IMR-90 (cell line): ENCODE results near the gene MEGF10. TPM values are rescaled to one million over a fixed set of nuclear protein-coding genes. Genes with fewer than 3 reads are reported as not detected.

Experiments used
- ATAC-seq: fragments of 200-7000 bp; cut with Tn5 transposase; 2 replicates; pipeline ENCODE4 v1.9.1; 2020; ENCODE audit warnings: low read depth, mild to moderate bottlenecking, moderate library complexity
- BruUV-seq: library from RNA; stranded (reverse); fragments of 400-500 nt; replicated peaks from 2 replicates; lab custom pipeline; 2021; lab: Mats Ljungman, UMichigan
- CTCF ChIA-PET: fragments of 300-600 bp; formaldehyde crosslinking; extraction: SDS; loops from one replicate; lab custom pipeline; 2021; ENCODE audit warnings: antibody characterized with exemption; lab: Yijun Ruan, JAX
- POLR2A ChIA-PET: fragments of 300-600 bp; sonication (Branson Sonifier 250); formaldehyde crosslinking; loops from one replicate; lab custom pipeline; 2022; ENCODE audit warnings: antibody characterized with exemption; ENCODE audit not compliant: unreplicated experiment; lab: Charles Lee
- DNase-seq: peaks from one replicate; pipeline ENCODE4 v3.0.0; 2013
- H2AFZ ChIP-seq: replicated peaks from 2 replicates; pipeline ENCODE3; 2013; ENCODE audit warnings: low read length, mild to moderate bottlenecking; ENCODE audit not compliant: poor library complexity
- H2AK5ac ChIP-seq: 2 replicates; pipeline ENCODE4 v1.6.1; 2013; ENCODE audit warnings: low read depth, low read length, inconsistent platforms
- H2AK9ac ChIP-seq: replicated peaks from 2 replicates; pipeline ENCODE3; 2013; ENCODE audit warnings: mild to moderate bottlenecking, low read depth, low read length, moderate library complexity; ENCODE audit not compliant: poor library complexity
- H2BK120ac ChIP-seq: 2 replicates; pipeline ENCODE4 v1.6.1; 2013; ENCODE audit warnings: low read depth, low read length, inconsistent platforms
- H2BK15ac ChIP-seq: 3 replicates; pipeline ENCODE4 v1.6.1; 2013; ENCODE audit warnings: low read depth, low read length, inconsistent platforms
- H2BK20ac ChIP-seq: 2 replicates; pipeline ENCODE4 v1.6.1; 2013; ENCODE audit warnings: low read depth, mild to moderate bottlenecking, inconsistent platforms, low read length, moderate library complexity
- H2BK5ac ChIP-seq: 2 replicates; pipeline ENCODE4 v1.6.1; 2013; ENCODE audit warnings: mild to moderate bottlenecking, low read depth, low read length, inconsistent platforms; ENCODE audit not compliant: poor library complexity, severe bottlenecking
- H3K14ac ChIP-seq: replicated peaks from 2 replicates; pipeline ENCODE4 v1.6.1; 2013; ENCODE audit warnings: low read depth, low read length, inconsistent platforms
- H3K18ac ChIP-seq: 2 replicates; pipeline ENCODE4 v1.6.1; 2013; ENCODE audit warnings: low read depth, low read length, control low read depth
- H3K23ac ChIP-seq: 2 replicates; pipeline ENCODE4 v1.6.1; 2013; ENCODE audit warnings: low read depth, low read length, inconsistent platforms
- H3K27ac ChIP-seq: 2 replicates; pipeline ENCODE4 v1.5.1; 2013; ENCODE audit warnings: mild to moderate bottlenecking, control low read depth, low read length; ENCODE audit not compliant: insufficient read depth
- H3K27me3 ChIP-seq: 2 replicates; pipeline ENCODE4 v1.6.1; 2013; ENCODE audit warnings: low read length; ENCODE audit not compliant: control insufficient read depth, insufficient read depth
- H3K36me3 ChIP-seq: 2 replicates; pipeline ENCODE4 v1.6.1; 2013; ENCODE audit warnings: low read length, mixed read lengths; ENCODE audit not compliant: control insufficient read depth, insufficient read depth
- H3K4ac ChIP-seq: 2 replicates; pipeline ENCODE4 v1.6.1; 2013; ENCODE audit warnings: low read depth, low read length, inconsistent platforms
- H3K4me1 ChIP-seq: 2 replicates; pipeline ENCODE4 v1.6.1; 2013; ENCODE audit warnings: low read length, mixed read lengths; ENCODE audit not compliant: control insufficient read depth, insufficient read depth
- H3K4me2 ChIP-seq: 2 replicates; pipeline ENCODE4 v1.6.1; 2013; ENCODE audit warnings: low read depth, mild to moderate bottlenecking, control low read depth, low read length, moderate library complexity
- H3K4me3 ChIP-seq: 2 replicates; pipeline ENCODE4 v1.5.1; 2013; ENCODE audit warnings: low read depth, mild to moderate bottlenecking, control low read depth, low read length, moderate library complexity; ENCODE audit not compliant: insufficient read depth
- H3K56ac ChIP-seq: 2 replicates; pipeline ENCODE4 v1.6.1; 2013; ENCODE audit warnings: low read length, inconsistent platforms; ENCODE audit not compliant: insufficient read depth; ENCODE audit errors: extremely low read depth
- H3K79me1 ChIP-seq, 2 experiments: 2 replicates each; pipeline ENCODE4 v1.6.1; 2013; ENCODE audit warnings: low read length in 2 of 2, inconsistent platforms in 1 of 2, low read depth in 1 of 2
- H3K9ac ChIP-seq: 2 replicates; pipeline ENCODE4 v1.6.1; 2013; ENCODE audit warnings: low read depth, low read length, control low read depth
- H3K9me1 ChIP-seq: 2 replicates; pipeline ENCODE4 v1.6.1; 2013; ENCODE audit warnings: low read length, inconsistent platforms; ENCODE audit not compliant: insufficient read depth
- H3K9me3 ChIP-seq: 2 replicates; pipeline ENCODE4 v1.6.1; 2013; ENCODE audit warnings: low read length; ENCODE audit not compliant: control insufficient read depth, insufficient read depth
- H4K20me1 ChIP-seq: 2 replicates; pipeline ENCODE4 v1.6.1; 2013; ENCODE audit warnings: low read length, inconsistent platforms; ENCODE audit not compliant: insufficient read depth
- H4K5ac ChIP-seq: 2 replicates; pipeline ENCODE4 v1.6.1; 2013; ENCODE audit warnings: mild to moderate bottlenecking, low read depth, low read length, control low read depth
- H4K8ac ChIP-seq, 2 experiments: 2 replicates each; pipeline ENCODE4 v1.6.1; 2013; ENCODE audit warnings: low read depth in 2 of 2, low read length in 2 of 2, control low read depth in 1 of 2, inconsistent platforms in 1 of 2
- H4K91ac ChIP-seq: 2 replicates; pipeline ENCODE4 v1.6.1; 2013; ENCODE audit warnings: low read depth, low read length, inconsistent platforms; ENCODE audit not compliant: insufficient read depth
- BHLHE40 ChIP-seq: fragments of 150-350 bp; IDR thresholded peaks from 2 replicates; pipeline ENCODE4 v1.6.1; 2016; ENCODE audit warnings: mild to moderate bottlenecking, low read depth, low read length
- CEBPB ChIP-seq: IDR thresholded peaks from 2 replicates; pipeline ENCODE4 v1.6.1; 2012; ENCODE audit warnings: low read depth, low read length, improper control_type of control experiment
- CHD1 ChIP-seq: IDR thresholded peaks from 2 replicates; pipeline ENCODE4 v1.6.1; 2012; ENCODE audit warnings: low read depth, low read length, improper control_type of control experiment
- RAD21 ChIP-seq: IDR thresholded peaks from 2 replicates; pipeline ENCODE4 v1.6.1; 2012; ENCODE audit warnings: low read length, improper control_type of control experiment
- SMC3 ChIP-seq: fragments of 150-350 bp; IDR thresholded peaks from 2 replicates; pipeline ENCODE4 v1.6.1; 2016; ENCODE audit warnings: low read depth, mild to moderate bottlenecking, antibody characterized with exemption, low read length, moderate library complexity
- USF2 ChIP-seq: fragments of 150-350 bp; IDR thresholded peaks from 2 replicates; pipeline ENCODE4 v1.6.1; 2017; ENCODE audit warnings: mild to moderate bottlenecking, antibody characterized with exemption, low read length, low read depth
- WGBS, 2 experiments: methylation state at CpG; one replicate each; pipeline versions ENCODE4 v1.1.5 to v1.1.7; 2013; ENCODE audit warnings: missing lambda C conversion rate in 2 of 2; ENCODE audit not compliant: insufficient read length in 1 of 2; ENCODE audit errors: extremely low coverage in 2 of 2; 5-methylcytosine and 5-hydroxymethylcytosine counted together
- dilution Hi-C: fragments of 300-500 bp; cut with HindIII; formaldehyde crosslinking; loops from one replicate; pipeline ENCODE4 v1.14.3; 2018; ENCODE audit warnings: low sequenced_read_pairs; ENCODE audit not compliant: unreplicated experiment
- in situ Hi-C: fragments of 300-500 bp; cut with MboI; formaldehyde crosslinking; loops from 3 replicates; pipeline ENCODE4 v1.14.3; 2019; ENCODE audit warnings: low sequenced_read_pairs, inconsistent platforms, mixed read lengths
- intact Hi-C: fragments of 100-400 bp; cut with micrococcal nuclease; formaldehyde crosslinking; loops from 2 replicates; pipeline ENCODE4 v1.10.0; 2022
- polyA plus RNA-seq, 3 experiments: library from polyadenylated mRNA; depleted of rRNA; stranded (reverse); fragments of >200 nt; gene quantifications; 2 replicates each; pipeline ENCODE4 v1.2.3, GENCODE V29; 2012; ENCODE audit warnings: low replicate concordance in 1 of 3
- total RNA-seq: library from RNA; depleted of rRNA; stranded (reverse); fragments of >200 nt; gene quantifications from 2 replicates; pipeline ENCODE4 v1.2.3, GENCODE V29; 2012

Gene MEGF10
- total and polyA plus RNA-seq, 2 of the 4 experiments (the other 2 are of a cell fraction) = not detected

GRCh38 chr5:127423173-127423798 lies 132.7 kb downstream of the MEGF10 start:
- Histone ChIP-seq H3K9me1 (no peaks in the 10 kb centered on the region), H4K5ac (no peak overlapping the region), H4K91ac (no peak overlapping the region), H3K23ac (no peak overlapping the region), H2AFZ (no peak overlapping the region), H4K20me1 (no peaks in the 10 kb centered on the region), H3K36me3 (no peaks in the 10 kb centered on the region), H3K9me3 (no peaks in the 10 kb centered on the region), H3K27ac (no peak overlapping the region), H3K9ac (no peak overlapping the region), H3K79me1 (no peaks in the 10 kb centered on the region), H2BK15ac (no peak overlapping the region), H3K27me3 (peaks cover 9% of the 10 kb centered on the region), H3K4me3 (no peak overlapping the region), H3K4me2 (no peak overlapping the region), H2BK120ac (no peak overlapping the region), H3K4me1 (no peaks in the 10 kb centered on the region), H4K8ac (no peak overlapping the region), H2BK20ac (no peak overlapping the region), H2AK5ac (no peak overlapping the region), H3K14ac (no peak overlapping the region), H2AK9ac (no peak overlapping the region), H2BK5ac (no peak overlapping the region), H3K18ac (no peak overlapping the region), H3K4ac (no peak overlapping the region), H3K56ac (no peak overlapping the region)
- ChIA-PET POLR2A (no interaction called here), CTCF (no interaction called here)
- ATAC-seq = no peak
- no peak for TF ChIP-seq CHD1
- no peak for TF ChIP-seq USF2
- no peak for TF ChIP-seq BHLHE40
- TF ChIP-seq RAD21 = no peak
- TF ChIP-seq SMC3 = no peak
- TF ChIP-seq CEBPB = no peak
- BruUV-seq = no TSS peak
- dilution Hi-C loops = no loop called here
- no CpG with 5 or more reads among the region's 4 CpGs for WGBS, 2 experiments
- DNase-seq = no peak
- in situ Hi-C loops = no loop called here
- intact Hi-C loops = no loop called here
